Muscle of back (tissue), 13 donors: ENCODE measurements around the gene SFXN3. TPM values are rescaled to one million over a fixed set of nuclear protein-coding genes. Genes with fewer than 3 reads are reported as not detected.

Source experiments
- DNase-seq, 3 donors: peaks; one replicate each; pipeline versions ENCODE4 v3.0.0 to v3.0.0-alpha.2; 2013
- long read RNA-seq, 9 donors: transcript quantifications; one replicate each; lab custom pipeline, GENCODE V29; 2026
- polyA plus RNA-seq, 10 donors: library from polyadenylated mRNA; unstranded; fragments of 120-200 nt; gene quantifications; one replicate each; pipeline ENCODE4 v1.2.1, GENCODE V29; 2013; ENCODE audit not compliant: insufficient read length in 10 of 10

The SFXN3 gene
- 10 to 100 TPM; 16.6 to 33.6 (median 24.6) TPM for polyA plus RNA-seq
- long read RNA-seq, donor 1: 0 reads
- long read RNA-seq, donor 2: 0 reads
- long read RNA-seq, donor 3: 0 reads
- long read RNA-seq, donor 4: 0 reads
- long read RNA-seq, donor 5: 0 reads
- long read RNA-seq, donor 6, partial matches to known transcripts: 0 of 2 reads
- long read RNA-seq, donor 6, other reads (novel, unspliced or antisense): 0 of 2 reads
- long read RNA-seq, donor 7, partial matches to known transcripts: 0 of 1 reads
- long read RNA-seq, donor 7, other reads (novel, unspliced or antisense): 0 of 1 reads
- long read RNA-seq, donor 8, partial matches to known transcripts: 34 of 34 reads
- long read RNA-seq, donor 8, other reads (novel, unspliced or antisense): 0 of 34 reads
- long read RNA-seq, donor 9: 0 reads

GRCh38 chr10:101031128-101031795, at the start of gene SFXN3, which contains the start of gene PDZD7:
Gene SFXN3, plus strand, starts transcription at chr10:101031234. Its CDS starts 3,461 bp downstream, at chr10:101034695.
Gene PDZD7, minus strand, starts transcription at chr10:101031129. Its CDS starts 910 bp downstream, at chr10:101030219.
- DNase-seq: peak; percentile 89 to 95 (median 93)

DNA sequence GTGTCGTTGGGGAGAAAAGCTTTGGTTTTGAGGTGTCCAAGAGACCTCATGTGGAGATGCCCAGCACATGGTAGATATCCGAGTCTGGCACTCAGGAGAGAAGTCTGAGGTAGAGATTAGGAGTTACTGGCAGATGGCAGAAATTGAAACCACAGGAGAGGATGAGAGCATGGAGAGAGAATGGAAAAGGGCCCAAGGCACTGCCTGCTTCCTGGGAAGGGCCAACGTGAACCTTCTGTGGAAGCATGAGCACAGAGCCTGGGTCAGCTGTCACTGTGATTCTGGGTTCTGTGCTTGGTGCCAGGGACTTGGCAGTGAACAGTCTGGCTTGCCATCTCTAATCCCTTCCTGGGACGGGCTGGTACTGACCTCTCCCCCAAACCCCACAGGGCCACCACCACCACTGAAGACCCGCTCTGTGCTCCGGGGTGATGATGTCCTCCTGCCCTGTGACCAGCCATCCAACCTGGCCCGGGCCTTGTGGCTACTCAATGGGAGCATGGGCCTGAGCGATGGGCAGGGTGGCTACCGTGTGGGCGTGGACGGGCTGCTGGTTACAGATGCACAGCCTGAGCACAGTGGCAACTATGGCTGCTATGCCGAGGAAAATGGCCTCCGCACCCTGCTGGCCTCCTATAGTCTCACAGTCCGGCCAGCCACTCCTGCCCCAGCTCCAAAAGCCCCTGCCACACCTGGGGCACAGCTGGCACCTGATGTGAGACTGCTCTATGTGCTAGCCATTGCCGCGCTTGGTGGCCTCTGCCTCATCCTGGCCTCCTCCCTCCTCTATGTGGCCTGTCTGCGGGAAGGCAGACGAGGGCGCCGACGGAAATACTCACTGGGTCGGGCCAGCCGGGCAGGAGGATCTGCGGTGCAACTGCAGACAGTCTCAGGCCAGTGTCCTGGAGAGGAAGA, 47.9 kb upstream of the SFXN3 start:
- no peak for DNase-seq

GRCh38 chr10:100983868-100984671, 47.0 kb upstream of the SFXN3 start:
- DNase-seq: no peak

DNA sequence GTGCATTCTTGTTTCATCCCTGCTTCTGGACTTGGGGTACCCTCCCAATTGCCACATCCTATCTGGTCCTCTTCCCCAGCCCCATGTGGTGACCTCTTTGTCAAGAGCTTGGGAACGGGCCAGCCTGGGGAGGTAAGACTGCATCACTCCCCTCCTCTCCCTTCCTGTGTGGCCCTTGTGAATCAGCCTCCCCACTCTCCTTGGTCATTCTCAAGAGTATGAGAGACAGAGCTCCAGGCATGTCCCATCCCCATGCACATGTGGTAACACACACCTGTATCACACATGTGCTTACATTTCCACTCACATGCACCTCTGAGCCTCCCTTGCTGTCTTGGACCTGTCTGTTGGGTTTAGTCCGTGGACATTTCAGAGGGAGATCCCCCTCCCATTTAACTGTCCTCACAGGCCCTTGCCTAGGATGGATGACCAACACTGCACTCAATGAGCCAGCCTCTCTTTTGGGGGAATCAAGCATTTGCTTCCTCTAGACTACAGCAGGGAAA, 46.3 kb upstream of the SFXN3 start:
- DNase-seq: no peak

DNA sequence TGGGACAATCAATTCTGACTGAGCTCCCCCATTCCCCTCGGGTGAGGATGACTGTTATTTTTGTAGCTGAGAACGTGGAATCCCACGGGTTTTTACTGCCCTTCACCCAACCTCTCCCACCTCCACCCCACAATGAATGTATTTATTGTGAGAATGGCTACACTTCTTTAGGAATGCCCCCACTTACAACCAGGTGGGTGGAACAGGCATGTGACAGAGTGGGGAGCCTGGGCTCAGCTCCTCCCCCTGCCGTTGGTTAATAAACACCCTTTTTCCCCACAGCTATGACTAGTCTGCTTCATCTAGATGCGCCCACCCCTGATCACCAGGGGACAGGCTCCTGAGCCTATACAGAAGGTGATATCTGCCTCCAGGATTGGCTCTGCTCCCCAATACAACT, 45.7 kb upstream of the SFXN3 start:
- DNase-seq: no peak

DNA sequence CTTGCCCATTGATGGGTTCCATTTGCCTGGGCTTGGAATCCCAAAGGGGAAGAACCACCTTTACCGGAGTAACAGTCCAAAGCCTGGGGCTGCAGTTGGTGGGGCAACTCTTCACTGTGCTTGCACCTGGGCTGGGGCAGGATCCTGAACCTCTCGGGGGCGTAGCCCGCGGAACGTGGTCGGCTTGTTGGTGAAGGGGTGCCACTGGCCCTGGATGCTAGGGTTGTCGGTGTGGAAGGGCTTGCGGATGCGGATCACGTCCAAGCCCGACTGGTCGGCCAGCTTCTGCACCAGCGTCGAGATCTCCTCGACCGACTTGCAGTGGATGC, 44.4 kb upstream of the SFXN3 start:
- no peak for DNase-seq

DNA sequence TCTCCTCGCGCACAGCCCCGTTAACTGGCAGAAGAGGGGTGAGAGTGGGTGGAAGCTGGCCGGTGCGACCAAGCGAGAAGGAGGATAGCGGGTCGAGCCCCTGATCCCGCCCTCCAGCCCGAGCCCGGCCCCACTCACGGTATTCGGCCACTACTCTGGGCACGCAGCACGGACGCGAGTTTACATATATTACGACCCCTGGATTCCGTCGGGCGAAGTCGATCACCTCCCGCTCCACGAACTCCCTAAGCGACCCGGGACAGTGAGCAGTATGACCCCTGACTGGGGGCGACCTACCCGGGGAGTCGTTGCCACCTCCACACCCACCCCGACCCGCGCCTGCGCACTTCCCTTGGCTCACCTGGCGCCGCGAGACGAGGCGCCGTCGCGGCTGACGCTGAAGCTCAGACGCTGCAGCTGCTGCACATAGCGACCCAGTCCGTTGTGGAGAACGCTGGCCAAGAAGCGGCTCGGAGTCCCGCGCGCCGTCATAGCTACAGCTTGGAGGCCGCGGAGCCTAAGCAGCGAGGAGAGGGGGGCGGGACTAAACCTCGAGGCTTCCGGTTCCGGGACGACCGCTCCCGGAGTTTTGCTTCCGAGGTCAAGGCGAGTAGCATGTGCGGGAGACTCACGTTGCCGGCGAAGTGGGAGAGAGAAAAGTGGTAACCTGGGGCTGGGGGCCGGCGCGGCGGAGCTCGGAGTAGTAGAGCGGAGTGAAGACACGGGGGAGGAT, 43.9 kb upstream of the SFXN3 start, which contains the start of the genes MRPL43 and TWNK:
TSS of gene MRPL43 (minus strand) at position 546 of the 733 bp plus-strand sequence. CDS start at position 492, 54 bp downstream.
TSS of gene TWNK (plus strand) at position 592 of the 733 bp plus-strand sequence. CDS start 668 bp downstream, outside the sequence.
- peak; percentile 73 to 95 (median 89) for DNase-seq

DNA sequence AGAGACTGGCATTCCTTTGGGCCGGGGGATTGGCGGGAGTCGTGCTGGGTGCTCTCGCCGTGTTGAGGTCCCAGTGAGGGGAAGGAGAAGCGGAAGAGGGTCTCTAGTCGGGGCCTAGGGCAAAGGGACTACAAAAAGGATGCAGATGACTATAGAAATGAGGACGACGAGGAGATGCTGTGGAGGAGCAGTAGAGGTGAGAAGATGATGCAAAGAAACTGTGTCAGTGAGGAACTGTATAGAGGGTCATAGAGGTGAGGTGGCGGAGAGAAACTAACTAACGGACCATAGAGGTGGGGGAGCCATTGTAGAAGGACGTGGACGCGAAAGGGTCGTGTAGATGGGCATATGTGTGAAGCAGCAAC, 43.4 kb upstream of the SFXN3 start:
- DNase-seq: no peak

- no peak for DNase-seq
Measured at GRCh38 chr10:100988166-100988565, 42.9 kb upstream of the SFXN3 start.

DNA sequence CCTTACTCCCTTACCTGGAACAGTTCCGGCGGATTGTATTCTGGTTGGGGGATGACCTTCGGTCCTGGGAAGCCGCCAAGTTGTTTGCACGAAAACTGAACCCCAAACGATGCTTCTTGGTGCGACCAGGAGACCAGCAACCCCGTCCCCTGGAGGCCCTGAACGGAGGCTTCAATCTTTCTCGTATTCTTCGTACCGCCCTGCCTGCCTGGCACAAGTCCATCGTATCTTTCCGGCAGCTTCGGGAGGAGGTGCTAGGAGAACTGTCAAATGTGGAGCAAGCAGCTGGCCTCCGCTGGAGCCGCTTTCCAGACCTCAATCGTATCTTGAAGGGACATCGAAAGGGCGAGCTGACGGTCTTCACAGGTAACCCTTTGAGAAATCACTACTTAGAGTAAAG, 41.9 kb upstream of the SFXN3 start:
- DNase-seq: no peak

DNA sequence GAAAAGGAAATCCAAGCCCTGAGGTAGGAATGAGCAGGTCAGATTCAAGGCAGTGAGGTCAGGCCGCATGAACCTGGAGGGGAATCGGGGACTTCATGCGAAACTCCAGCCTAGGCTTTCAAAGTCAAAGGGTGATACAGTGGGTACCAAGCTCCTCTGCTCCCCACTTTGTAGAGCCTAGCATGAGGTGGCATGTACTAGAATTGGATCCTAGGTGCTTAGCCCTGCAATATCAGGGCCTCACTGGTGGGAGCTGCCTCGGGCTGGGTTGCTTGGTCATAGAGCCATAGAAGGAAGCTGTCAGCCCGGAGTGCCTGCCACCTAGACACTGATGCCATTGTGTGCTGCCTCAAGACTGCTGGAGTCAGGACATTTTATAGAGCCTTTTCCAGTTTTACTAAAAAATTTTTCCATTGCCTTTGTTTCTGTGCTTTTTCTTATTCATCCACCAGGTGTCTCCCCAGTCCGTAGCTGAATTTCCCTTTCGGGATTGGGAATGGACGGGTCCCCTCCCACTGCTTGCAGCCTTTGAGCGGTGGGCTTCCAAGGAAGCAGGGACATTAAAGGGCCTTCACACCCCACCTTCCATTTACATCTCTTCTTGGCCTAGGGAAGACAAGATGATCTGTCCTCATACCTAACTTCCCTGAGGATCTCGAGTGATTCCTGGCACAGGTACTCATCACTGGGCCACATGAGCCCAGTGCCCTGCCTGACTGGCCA, 36.9 kb upstream of the SFXN3 start:
- peak; percentile 49 to 72 (median 50) for DNase-seq

DNA sequence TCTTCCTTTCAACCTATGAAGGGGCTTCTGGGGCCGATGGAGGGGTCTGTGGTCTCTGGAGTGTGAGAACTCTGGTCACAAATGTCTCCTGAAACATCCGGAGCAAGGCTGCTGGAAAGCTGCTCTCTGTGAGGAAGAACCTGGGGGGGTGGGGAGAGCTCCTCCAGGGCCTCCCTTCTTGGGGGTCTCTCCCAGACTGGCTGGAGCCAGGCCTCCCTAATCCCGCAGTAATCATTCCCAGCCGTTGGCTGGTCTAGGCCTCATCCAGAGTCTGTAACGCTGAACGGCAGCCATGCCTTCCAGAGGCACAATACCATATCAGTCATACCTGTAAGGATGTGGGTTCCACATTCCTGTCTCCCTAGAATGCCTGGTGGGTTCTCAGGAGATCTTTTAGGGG, 35.9 kb upstream of the SFXN3 start:
- no peak for DNase-seq

DNA sequence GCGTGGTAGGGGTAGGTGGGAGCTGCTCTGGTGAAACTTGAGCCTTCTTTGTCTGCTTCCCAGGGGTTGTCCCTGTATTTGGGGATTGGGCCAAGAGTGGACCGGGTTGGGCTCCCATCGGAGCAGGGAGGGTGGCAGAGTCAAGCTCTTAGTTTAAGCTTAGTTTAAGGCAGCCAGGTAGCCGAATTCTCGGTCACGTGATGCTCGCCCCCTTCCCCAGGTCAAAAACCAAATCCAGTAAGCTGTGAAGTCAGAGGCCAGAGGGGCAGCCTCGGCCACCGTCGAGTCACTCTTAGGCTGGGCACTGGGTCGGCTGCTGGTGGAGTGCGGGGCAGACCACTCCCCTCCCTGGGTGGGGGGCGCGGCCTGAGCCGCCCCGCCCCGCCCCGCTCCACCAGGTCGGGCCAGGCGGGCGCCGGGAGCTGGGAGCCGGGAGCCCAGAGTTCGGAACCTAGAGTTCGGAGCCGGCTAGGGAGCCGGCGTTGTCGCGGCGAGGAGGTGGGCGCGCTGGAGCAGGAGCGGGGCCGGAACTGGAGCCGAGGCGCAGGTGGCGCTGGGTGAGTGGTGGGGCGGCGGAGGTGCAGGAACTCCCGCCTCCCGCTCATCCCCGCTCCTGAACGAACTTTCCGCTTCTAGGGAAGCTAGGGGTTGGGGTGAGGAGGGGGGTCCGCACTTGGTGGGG, 34.2 kb upstream of the SFXN3 start:
- peak in 1 of 3 donors; percentile 34 for DNase-seq

GRCh38 chr10:100997360-100998182, 33.5 kb upstream of the SFXN3 start:
- DNase-seq: peak in 1 of 3 donors; percentile 76

- DNase-seq: peak; percentile 91 to 95 (median 91)
Measured at GRCh38 chr10:100998183-100998990, 32.6 kb upstream of the SFXN3 start.

GRCh38 chr10:100998991-100999741, 31.9 kb upstream of the SFXN3 start:
- peak; percentile 83 to 94 (median 93) for DNase-seq
